IMR-90 (cell line): ENCODE results near the gene SHROOM1. TPM values are rescaled to one million over a fixed set of nuclear protein-coding genes. Genes with fewer than 3 reads are reported as not detected.
A peak's percentile ranks its signal among the peaks of the same experiment; 100 is the strongest.

ENCODE experiments used
- ATAC-seq: fragments of 200-7000 bp; cut with Tn5 transposase; 2 replicates; pipeline ENCODE4 v1.9.1; 2020; ENCODE audit warnings: low read depth, mild to moderate bottlenecking, moderate library complexity
- BruUV-seq: library from RNA; stranded (reverse); fragments of 400-500 nt; replicated peaks from 2 replicates; lab custom pipeline; 2021; lab: Mats Ljungman, UMichigan
- CTCF ChIA-PET: fragments of 300-600 bp; formaldehyde crosslinking; extraction: SDS; loops from one replicate; lab custom pipeline; 2021; ENCODE audit warnings: antibody characterized with exemption; lab: Yijun Ruan, JAX
- POLR2A ChIA-PET: fragments of 300-600 bp; sonication (Branson Sonifier 250); formaldehyde crosslinking; loops from one replicate; lab custom pipeline; 2022; ENCODE audit warnings: antibody characterized with exemption; ENCODE audit not compliant: unreplicated experiment; lab: Charles Lee
- DNase-seq: peaks from one replicate; pipeline ENCODE4 v3.0.0; 2013
- H2AFZ ChIP-seq: replicated peaks from 2 replicates; pipeline ENCODE3; 2013; ENCODE audit warnings: low read length, mild to moderate bottlenecking; ENCODE audit not compliant: poor library complexity
- H2AK5ac ChIP-seq: 2 replicates; pipeline ENCODE4 v1.6.1; 2013; ENCODE audit warnings: low read depth, low read length, inconsistent platforms
- H2AK9ac ChIP-seq: replicated peaks from 2 replicates; pipeline ENCODE3; 2013; ENCODE audit warnings: mild to moderate bottlenecking, low read depth, low read length, moderate library complexity; ENCODE audit not compliant: poor library complexity
- H2BK120ac ChIP-seq: 2 replicates; pipeline ENCODE4 v1.6.1; 2013; ENCODE audit warnings: low read depth, low read length, inconsistent platforms
- H2BK15ac ChIP-seq: 3 replicates; pipeline ENCODE4 v1.6.1; 2013; ENCODE audit warnings: low read depth, low read length, inconsistent platforms
- H2BK20ac ChIP-seq: 2 replicates; pipeline ENCODE4 v1.6.1; 2013; ENCODE audit warnings: low read depth, mild to moderate bottlenecking, inconsistent platforms, low read length, moderate library complexity
- H2BK5ac ChIP-seq: 2 replicates; pipeline ENCODE4 v1.6.1; 2013; ENCODE audit warnings: mild to moderate bottlenecking, low read depth, low read length, inconsistent platforms; ENCODE audit not compliant: poor library complexity, severe bottlenecking
- H3K14ac ChIP-seq: replicated peaks from 2 replicates; pipeline ENCODE4 v1.6.1; 2013; ENCODE audit warnings: low read depth, low read length, inconsistent platforms
- H3K18ac ChIP-seq: 2 replicates; pipeline ENCODE4 v1.6.1; 2013; ENCODE audit warnings: low read depth, low read length, control low read depth
- H3K23ac ChIP-seq: 2 replicates; pipeline ENCODE4 v1.6.1; 2013; ENCODE audit warnings: low read depth, low read length, inconsistent platforms
- H3K27ac ChIP-seq: 2 replicates; pipeline ENCODE4 v1.5.1; 2013; ENCODE audit warnings: mild to moderate bottlenecking, control low read depth, low read length; ENCODE audit not compliant: insufficient read depth
- H3K27me3 ChIP-seq: 2 replicates; pipeline ENCODE4 v1.6.1; 2013; ENCODE audit warnings: low read length; ENCODE audit not compliant: control insufficient read depth, insufficient read depth
- H3K36me3 ChIP-seq: 2 replicates; pipeline ENCODE4 v1.6.1; 2013; ENCODE audit warnings: low read length, mixed read lengths; ENCODE audit not compliant: control insufficient read depth, insufficient read depth
- H3K4ac ChIP-seq: 2 replicates; pipeline ENCODE4 v1.6.1; 2013; ENCODE audit warnings: low read depth, low read length, inconsistent platforms
- H3K4me1 ChIP-seq: 2 replicates; pipeline ENCODE4 v1.6.1; 2013; ENCODE audit warnings: low read length, mixed read lengths; ENCODE audit not compliant: control insufficient read depth, insufficient read depth
- H3K4me2 ChIP-seq: 2 replicates; pipeline ENCODE4 v1.6.1; 2013; ENCODE audit warnings: low read depth, mild to moderate bottlenecking, control low read depth, low read length, moderate library complexity
- H3K4me3 ChIP-seq: 2 replicates; pipeline ENCODE4 v1.5.1; 2013; ENCODE audit warnings: low read depth, mild to moderate bottlenecking, control low read depth, low read length, moderate library complexity; ENCODE audit not compliant: insufficient read depth
- H3K56ac ChIP-seq: 2 replicates; pipeline ENCODE4 v1.6.1; 2013; ENCODE audit warnings: low read length, inconsistent platforms; ENCODE audit not compliant: insufficient read depth; ENCODE audit errors: extremely low read depth
- H3K79me1 ChIP-seq, 2 experiments: 2 replicates each; pipeline ENCODE4 v1.6.1; 2013; ENCODE audit warnings: low read length in 2 of 2, inconsistent platforms in 1 of 2, low read depth in 1 of 2
- H3K9ac ChIP-seq: 2 replicates; pipeline ENCODE4 v1.6.1; 2013; ENCODE audit warnings: low read depth, low read length, control low read depth
- H3K9me1 ChIP-seq: 2 replicates; pipeline ENCODE4 v1.6.1; 2013; ENCODE audit warnings: low read length, inconsistent platforms; ENCODE audit not compliant: insufficient read depth
- H3K9me3 ChIP-seq: 2 replicates; pipeline ENCODE4 v1.6.1; 2013; ENCODE audit warnings: low read length; ENCODE audit not compliant: control insufficient read depth, insufficient read depth
- H4K20me1 ChIP-seq: 2 replicates; pipeline ENCODE4 v1.6.1; 2013; ENCODE audit warnings: low read length, inconsistent platforms; ENCODE audit not compliant: insufficient read depth
- H4K5ac ChIP-seq: 2 replicates; pipeline ENCODE4 v1.6.1; 2013; ENCODE audit warnings: mild to moderate bottlenecking, low read depth, low read length, control low read depth
- H4K8ac ChIP-seq, 2 experiments: 2 replicates each; pipeline ENCODE4 v1.6.1; 2013; ENCODE audit warnings: low read depth in 2 of 2, low read length in 2 of 2, control low read depth in 1 of 2, inconsistent platforms in 1 of 2
- H4K91ac ChIP-seq: 2 replicates; pipeline ENCODE4 v1.6.1; 2013; ENCODE audit warnings: low read depth, low read length, inconsistent platforms; ENCODE audit not compliant: insufficient read depth
- CEBPB ChIP-seq: IDR thresholded peaks from 2 replicates; pipeline ENCODE4 v1.6.1; 2012; ENCODE audit warnings: low read depth, low read length, improper control_type of control experiment
- POLR2A ChIP-seq: IDR thresholded peaks from 2 replicates; pipeline ENCODE4 v1.6.1; 2012; ENCODE audit warnings: mild to moderate bottlenecking, low read depth, low read length
- RCOR1 ChIP-seq: IDR thresholded peaks from 2 replicates; pipeline ENCODE4 v1.6.1; 2012; ENCODE audit warnings: mild to moderate bottlenecking, low read length, improper control_type of control experiment; ENCODE audit not compliant: insufficient replicate concordance
- SMC3 ChIP-seq: fragments of 150-350 bp; IDR thresholded peaks from 2 replicates; pipeline ENCODE4 v1.6.1; 2016; ENCODE audit warnings: low read depth, mild to moderate bottlenecking, antibody characterized with exemption, low read length, moderate library complexity
- WGBS, 2 experiments: methylation state at CpG; one replicate each; pipeline versions ENCODE4 v1.1.5 to v1.1.7; 2013; ENCODE audit warnings: missing lambda C conversion rate in 2 of 2; ENCODE audit not compliant: insufficient read length in 1 of 2; ENCODE audit errors: extremely low coverage in 2 of 2; 5-methylcytosine and 5-hydroxymethylcytosine counted together
- dilution Hi-C: fragments of 300-500 bp; cut with HindIII; formaldehyde crosslinking; loops from one replicate; pipeline ENCODE4 v1.14.3; 2018; ENCODE audit warnings: low sequenced_read_pairs; ENCODE audit not compliant: unreplicated experiment
- in situ Hi-C: fragments of 300-500 bp; cut with MboI; formaldehyde crosslinking; loops from 3 replicates; pipeline ENCODE4 v1.14.3; 2019; ENCODE audit warnings: low sequenced_read_pairs, inconsistent platforms, mixed read lengths
- intact Hi-C: fragments of 100-400 bp; cut with micrococcal nuclease; formaldehyde crosslinking; loops from 2 replicates; pipeline ENCODE4 v1.10.0; 2022
- polyA plus RNA-seq, 3 experiments: library from polyadenylated mRNA; depleted of rRNA; stranded (reverse); fragments of >200 nt; gene quantifications; 2 replicates each; pipeline ENCODE4 v1.2.3, GENCODE V29; 2012; ENCODE audit warnings: low replicate concordance in 1 of 3
- total RNA-seq: library from RNA; depleted of rRNA; stranded (reverse); fragments of >200 nt; gene quantifications from 2 replicates; pipeline ENCODE4 v1.2.3, GENCODE V29; 2012
- TF ChIP-seq, protein P1 (sequence below): fragments of 150-350 bp; IDR thresholded peaks from 2 replicates; pipeline ENCODE4 v1.6.1; 2017; ENCODE audit warnings: mild to moderate bottlenecking, antibody characterized with exemption, low read length, low read depth

SHROOM1 gene
- total and polyA plus RNA-seq, 2 of the 4 experiments (the other 2 are of a cell fraction), result 1.4 to 6.3 TPM

DNA sequence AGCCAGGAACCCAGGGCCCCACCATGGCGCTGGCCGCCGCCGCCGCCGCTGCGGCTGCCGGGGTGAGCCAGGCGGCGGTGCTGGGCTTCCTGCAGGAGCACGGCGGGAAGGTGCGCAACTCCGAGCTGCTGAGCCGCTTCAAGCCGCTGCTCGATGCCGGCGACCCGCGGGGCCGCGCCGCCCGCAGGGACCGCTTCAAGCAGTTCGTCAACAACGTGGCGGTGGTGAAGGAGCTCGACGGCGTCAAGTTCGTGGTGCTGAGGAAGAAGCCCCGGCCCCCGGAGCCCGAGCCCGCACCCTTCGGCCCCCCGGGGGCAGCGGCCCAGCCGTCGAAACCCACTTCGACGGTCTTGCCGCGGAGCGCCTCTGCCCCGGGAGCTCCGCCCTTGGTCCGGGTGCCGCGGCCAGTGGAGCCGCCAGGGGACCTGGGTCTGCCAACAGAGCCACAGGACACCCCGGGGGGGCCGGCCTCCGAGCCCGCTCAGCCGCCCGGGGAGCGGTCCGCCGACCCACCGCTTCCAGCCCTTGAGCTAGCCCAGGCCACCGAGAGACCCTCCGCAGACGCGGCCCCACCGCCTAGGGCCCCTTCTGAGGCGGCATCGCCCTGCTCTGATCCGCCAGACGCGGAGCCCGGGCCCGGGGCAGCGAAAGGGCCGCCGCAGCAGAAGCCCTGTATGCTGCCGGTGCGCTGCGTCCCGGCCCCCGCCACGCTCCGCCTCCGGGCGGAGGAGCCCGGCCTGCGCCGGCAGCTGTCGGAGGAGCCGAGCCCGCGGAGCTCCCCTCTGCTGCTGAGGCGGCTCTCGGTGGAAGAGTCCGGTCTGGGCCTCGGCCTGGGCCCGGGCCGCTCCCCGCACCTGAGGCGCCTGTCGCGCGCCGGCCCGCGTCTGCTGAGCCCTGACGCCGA, 16.6 kb downstream of the SHROOM1 start (continued):
- no peak for TF ChIP-seq RCOR1

DNA sequence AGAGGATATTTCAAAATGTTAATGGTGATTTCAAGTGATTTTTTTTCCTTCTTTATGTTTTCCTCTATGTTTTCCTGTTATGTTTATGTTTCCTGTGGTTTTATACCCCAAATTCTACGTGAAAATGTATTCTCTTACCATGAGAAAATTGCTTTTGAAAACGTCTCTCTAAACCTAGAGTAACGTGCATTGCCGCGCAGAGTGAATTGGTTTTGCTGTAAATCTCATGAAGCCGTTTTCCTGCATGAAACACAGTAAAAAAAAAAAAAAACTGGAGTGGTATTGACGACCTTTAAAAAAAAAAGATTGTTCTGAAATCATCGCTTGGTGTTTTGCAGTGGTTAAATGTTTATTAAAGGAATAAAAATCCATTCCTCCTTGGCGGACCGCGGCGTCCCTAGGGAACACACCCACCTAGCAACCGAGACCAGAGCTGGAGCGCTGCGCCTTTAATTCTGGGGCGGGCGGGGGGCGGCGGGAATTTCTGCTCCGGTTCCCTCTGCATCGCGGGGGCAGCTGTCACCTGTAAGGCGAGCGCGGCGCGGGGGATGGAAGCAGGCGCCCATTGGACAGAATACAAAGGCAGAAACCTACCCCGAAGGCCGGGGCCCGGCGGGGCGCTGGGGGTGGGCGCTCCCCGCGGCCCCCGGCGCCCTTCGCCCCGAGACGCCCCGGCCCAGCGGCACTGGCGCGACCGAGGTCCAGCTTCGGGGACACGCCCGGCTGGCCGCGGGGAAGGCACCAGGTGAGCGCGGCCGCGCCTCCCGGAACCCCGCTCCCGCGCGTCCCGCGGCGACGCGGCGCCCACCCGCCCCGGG, 17.5 kb downstream of the SHROOM1 start, which contains the start of gene SOWAHA:
Gene SOWAHA, plus strand, starts transcription at position 522 of the 818 bp plus-strand sequence. CDS start 320 bp downstream, outside the sequence.
- Histone ChIP-seq H4K5ac (no peak within 1 kb of the TSS), H3K23ac (0 out of 2 replicates have a peak within 1 kb of the TSS, but pooled peaks have one; percentile 31), H3K14ac (no peak within 1 kb of the TSS), H3K56ac (no peak within 1 kb of the TSS), H4K20me1 (no peaks in the 10 kb centered on the region), H3K9ac (no peak within 1 kb of the TSS), H2AK5ac (no peak within 1 kb of the TSS), H3K27me3 (peaks cover 37% of the 10 kb centered on the region), H2BK15ac (no peak within 1 kb of the TSS), H3K27ac (no peak within 1 kb of the TSS), H2BK120ac (no peak within 1 kb of the TSS), H3K9me3 (no peaks in the 10 kb centered on the region), H2BK5ac (no peak within 1 kb of the TSS), H3K36me3 (no peaks in the 10 kb centered on the region), H3K9me1 (no peaks in the 10 kb centered on the region), H2AFZ (peak within 1 kb of the TSS; percentile 89), H2BK20ac (no peak within 1 kb of the TSS), H4K8ac (no peak within 1 kb of the TSS), H2AK9ac (no peak within 1 kb of the TSS), H3K4me1 (peaks cover 7% of the 10 kb centered on the region), H3K79me1 (no peaks in the 10 kb centered on the region), H4K91ac (no peak within 1 kb of the TSS), H3K4ac (no peak within 1 kb of the TSS), H3K18ac (no peak within 1 kb of the TSS), H3K4me2 (peak within 1 kb of the TSS; percentile 77; the same call in 1 of the 2 replicates), H3K4me3 (peak within 1 kb of the TSS; percentile 32)
- no peak for DNase-seq
- TF ChIP-seq SMC3 (no peak), POLR2A (no peak), CEBPB (no peak), RCOR1 (no peak)
- TF ChIP-seq, protein P1, sequence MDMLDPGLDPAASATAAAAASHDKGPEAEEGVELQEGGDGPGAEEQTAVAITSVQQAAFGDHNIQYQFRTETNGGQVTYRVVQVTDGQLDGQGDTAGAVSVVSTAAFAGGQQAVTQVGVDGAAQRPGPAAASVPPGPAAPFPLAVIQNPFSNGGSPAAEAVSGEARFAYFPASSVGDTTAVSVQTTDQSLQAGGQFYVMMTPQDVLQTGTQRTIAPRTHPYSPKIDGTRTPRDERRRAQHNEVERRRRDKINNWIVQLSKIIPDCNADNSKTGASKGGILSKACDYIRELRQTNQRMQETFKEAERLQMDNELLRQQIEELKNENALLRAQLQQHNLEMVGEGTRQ, result no peak
- CTCF ChIA-PET, result interaction anchor here (1.3 kb wide), 1 partner anchor 38 kb away, joined by 4 read pairs; no protein-coding TSS in a partner anchor
- in situ Hi-C loops, result no loop called here
- 2% methylated on average over 35 of the region's 68 CpGs; no CpG with 5 or more reads in 1 of the 2 experiments for WGBS, 2 experiments
- dilution Hi-C loops, result no loop called here
- intact Hi-C loops, result no loop called here
- no TSS peak for BruUV-seq
- ATAC-seq, result 0 out of 2 replicates have a peak, but pooled peaks have one; percentile 13
- POLR2A ChIA-PET, result no interaction called here
